Measurements from ENCODE around the gene NOP58. TPM values are rescaled to one million over a fixed set of nuclear protein-coding genes. Genes with fewer than 3 reads are reported as not detected.

NOP58 gene
- total RNA-seq, 1 donor from 2014 or later: 153 TPM

GRCh38 chr2:202339071-202339870 lies 73.7 kb downstream of the NOP58 start:
- H3K9me3 Mint-ChIP-seq: no peaks in the 10 kb centered on the region
- H3K27ac Mint-ChIP-seq: no peak overlapping the region
- intact Hi-C loops (cut with micrococcal nuclease): no loop called here
- no peak for ATAC-seq (ENCODE audit: low read depth)
- POLR2A ChIA-PET: no interaction called here
- no peak overlapping the region for H3K4me3 Mint-ChIP-seq
- no peak for TF ChIP-seq CTCF (IDR thresholded peaks at IDR 0.05)
- no peaks in the 10 kb centered on the region for H3K4me1 Mint-ChIP-seq
- CTCF ChIA-PET: no interaction called here
- H3K36me3 Mint-ChIP-seq (ENCODE audit: low read depth): peaks cover 4% of the 10 kb centered on the region
- no peaks in the 10 kb centered on the region for H3K27me3 Mint-ChIP-seq
- DNase-seq: no peak

- Mint-ChIP-seq H3K27me3 (no peaks in the 10 kb centered on the region), H3K27ac (no peak overlapping the region), H3K36me3 (ENCODE audit: low read depth) (peaks cover 3% of the 10 kb centered on the region), H3K4me1 (no peaks in the 10 kb centered on the region), H3K9me3 (no peaks in the 10 kb centered on the region), H3K4me3 (no peak overlapping the region)
- intact Hi-C loops (cut with micrococcal nuclease): no loop called here
- POLR2A ChIA-PET: no interaction called here
- TF ChIP-seq CTCF (IDR thresholded peaks at IDR 0.05): no peak
- no peak for DNase-seq
- CTCF ChIA-PET: no interaction called here
- no peak for ATAC-seq (ENCODE audit: low read depth)
Measured at GRCh38 chr2:202344178-202344577, 78.6 kb downstream of the NOP58 start.

- ATAC-seq (ENCODE audit: low read depth) (no peak), DNase-seq (no peak)
- Mint-ChIP-seq H3K36me3 (ENCODE audit: low read depth) (no peaks in the 10 kb centered on the region), H3K4me1 (no peaks in the 10 kb centered on the region), H3K9me3 (no peaks in the 10 kb centered on the region), H3K27me3 (no peaks in the 10 kb centered on the region), H3K27ac (no peak overlapping the region), H3K4me3 (no peak overlapping the region)
- ChIA-PET POLR2A (no interaction called here), CTCF (no interaction called here)
- intact Hi-C loops (cut with micrococcal nuclease): no loop called here
- TF ChIP-seq CTCF (IDR thresholded peaks at IDR 0.05): no peak
Measured at GRCh38 chr2:202346180-202346579, 80.6 kb downstream of the NOP58 start.

Other genes with a start within 250 kb of the NOP58 start
- 0.33 and 0.37 TPM in 2 replicates for gene FZD7, start 231.9 kb upstream of the NOP58 start, total RNA-seq
- gene KIAA2012, start 192.5 kb upstream of the NOP58 start, total RNA-seq: not detected in 2 replicates
- gene SUMO1, start 27.2 kb upstream of the NOP58 start, total RNA-seq: 78.8 and 83.9 TPM in 2 replicates
- 16.5 and 16.8 TPM in 2 replicates for gene BMPR2, start 110.6 kb downstream of the NOP58 start, total RNA-seq